ENCODE data around the gene ZC3H7A.

- TF ChIP-seq POLR2A (IDR thresholded peaks at IDR 0.05): no peak
- no peak for TF ChIP-seq EP300 (IDR thresholded peaks at IDR 0.05)
Measured at GRCh38 chr16:11774065-11774626, 22.9 kb downstream of the ZC3H7A start.

All from sigmoid colon (tissue), 4 donors.